HepG2 (cell line): Measurements from ENCODE around the gene COL5A1. TPM values are rescaled to one million over a fixed set of nuclear protein-coding genes. Genes with fewer than 3 reads are reported as not detected.

Source experiments
- ATAC-seq: fragments of 200-7000 bp; cut with Tn5 transposase; 3 replicates; pipeline ENCODE4 v1.9.1; 2020; ENCODE audit warnings: mild to moderate bottlenecking, moderate library complexity
- BruUV-seq: library from RNA; stranded (reverse); fragments of 400-500 nt; replicated peaks from 2 replicates; lab custom pipeline; 2021; lab: Mats Ljungman, UMichigan
- CTCF ChIA-PET: fragments of 300-600 bp; formaldehyde crosslinking; extraction: SDS; loops from one replicate; lab custom pipeline; 2021; ENCODE audit warnings: low total read pairs, inconsistent platforms, low intra/inter-chr PET ratio; lab: Yijun Ruan, JAX
- POLR2A ChIA-PET: fragments of 350-600 bp; sonication (Branson Sonifier 250); formaldehyde crosslinking; loops from one replicate; lab custom pipeline; 2020; ENCODE audit warnings: antibody characterized with exemption, inconsistent platforms; lab: Yijun Ruan, JAX
- DNase-seq: peaks from one replicate; pipeline ENCODE4 v3.0.0-alpha.2; 2015; ENCODE audit warnings: low spot score
- FAIRE-seq: peaks from 3 replicates; lab custom pipeline; 2011; peaks lifted over from hg19 to GRCh38; lab: Jason Lieb, UNC
- H2AFZ ChIP-seq: one replicate; pipeline ENCODE4 v1.6.1; 2011; ENCODE audit warnings: low read length, inconsistent platforms
- H3K27ac ChIP-seq: fragments of 300-600 bp; 3 replicates; pipeline ENCODE4 v1.8.0; 2011; ENCODE audit warnings: mixed run types, mild to moderate bottlenecking, mixed read lengths, low read length, inconsistent platforms; ENCODE audit not compliant: insufficient read depth; ENCODE audit errors: extremely low read length
- H3K27me3 ChIP-seq, 2 experiments: fragments of 200-600 bp in 1 of 2; 2 replicates in 1 of 2; 3 replicates in 1 of 2; pipeline versions ENCODE4 v1.6.0 to v1.8.0; 2011; ENCODE audit warnings: low read length in 2 of 2, mild to moderate bottlenecking in 2 of 2, moderate library complexity in 2 of 2, inconsistent platforms in 1 of 2; ENCODE audit not compliant: insufficient read depth in 2 of 2, control insufficient read depth in 1 of 2
- H3K36me3 ChIP-seq, 2 experiments: fragments of 200-600 bp in 1 of 2; replicated peaks in 1 of 2; 2 replicates in 1 of 2; 3 replicates in 1 of 2; pipeline versions ENCODE4 v1.5.1 to v1.8.0; 2011; ENCODE audit warnings: low read length in 2 of 2, inconsistent platforms in 1 of 2; ENCODE audit not compliant: insufficient read depth in 2 of 2, control insufficient read depth in 1 of 2
- H3K4me1 ChIP-seq: 2 replicates; pipeline ENCODE4 v1.5.1; 2012; ENCODE audit warnings: low read length, inconsistent platforms; ENCODE audit not compliant: insufficient read depth
- H3K4me2 ChIP-seq: 2 replicates; pipeline ENCODE4 v1.6.0; 2011; ENCODE audit warnings: low read depth, low read length, inconsistent platforms
- H3K4me3 ChIP-seq, 3 experiments: fragments of 200-600 bp in 1 of 3; sonication (generic), shearing (Covaris generic) in 1 of 3; replicated peaks in 1 of 3; 2 replicates each; pipeline ENCODE4 v1.5.1; 2011 to 2016; ENCODE audit warnings: low read length in 3 of 3, inconsistent platforms in 2 of 3, low read depth in 2 of 3, mild to moderate bottlenecking in 2 of 3, control low read depth in 1 of 3, mixed read lengths in 1 of 3; ENCODE audit not compliant: insufficient read depth in 1 of 3
- H3K79me2 ChIP-seq: one replicate; pipeline ENCODE4 v1.6.1; 2011; ENCODE audit warnings: low read length, inconsistent platforms; ENCODE audit not compliant: insufficient read depth
- H3K9ac ChIP-seq: 2 replicates; pipeline ENCODE4 v1.6.0; 2011; ENCODE audit warnings: mild to moderate bottlenecking, low read depth, low read length, inconsistent platforms; ENCODE audit not compliant: insufficient read depth
- H3K9me3 ChIP-seq: 2 replicates; pipeline ENCODE4 v1.5.1; 2012; ENCODE audit warnings: mild to moderate bottlenecking, low read length
- H4K20me1 ChIP-seq: 2 replicates; pipeline ENCODE4 v1.6.0; 2011; ENCODE audit warnings: inconsistent platforms, mild to moderate bottlenecking, low read length, moderate library complexity; ENCODE audit not compliant: insufficient read depth
- EEA1 ChIP-seq: sonication (generic); formaldehyde crosslinking; IDR thresholded peaks from 2 replicates; pipeline ENCODE4 v1.5.1; 2020; ENCODE audit warnings: mild to moderate bottlenecking, missing genetic modification reagents, borderline replicate concordance
- FOXO4 ChIP-seq: sonication (generic); formaldehyde crosslinking; conservative IDR thresholded peaks from 2 replicates; pipeline ENCODE4 v1.8.1; 2023; ENCODE audit warnings: missing genetic modification reagents
- GTF2F1 ChIP-seq: fragments of 150-350 bp; IDR thresholded peaks from 2 replicates; pipeline ENCODE4 v1.6.1; 2014; ENCODE audit warnings: low read length
- MTF1 ChIP-seq: sonication (generic); formaldehyde crosslinking; IDR thresholded peaks from 2 replicates; pipeline ENCODE4 v1.5.0; 2020; ENCODE audit warnings: missing genetic modification reagents
- NBN ChIP-seq: fragments of 450-650 bp; conservative IDR thresholded peaks from 2 replicates; pipeline ENCODE4 v1.6.1; 2017
- NR1H2 ChIP-seq: sonication (generic); formaldehyde crosslinking; IDR thresholded peaks from 2 replicates; pipeline ENCODE4 v1.8.1; 2022; ENCODE audit warnings: low read depth, missing genetic modification reagents, borderline replicate concordance
- TEAD3 ChIP-seq: optimal IDR thresholded peaks from 2 replicates; pipeline ENCODE3; 2016; ENCODE audit warnings: borderline replicate concordance
- ZFP36L1 ChIP-seq: sonication (generic); formaldehyde crosslinking; IDR thresholded peaks from 2 replicates; pipeline ENCODE4 v1.8.0; 2022; ENCODE audit warnings: mild to moderate bottlenecking, missing genetic modification reagents, moderate library complexity
- ZNF567 ChIP-seq: sonication (generic); formaldehyde crosslinking; IDR thresholded peaks from 2 replicates; pipeline ENCODE4 v1.8.1; 2023; ENCODE audit warnings: mild to moderate bottlenecking, missing genetic modification reagents, borderline replicate concordance
- ZSCAN9 ChIP-seq: IDR thresholded peaks from 2 replicates; pipeline ENCODE4 v1.6.1; 2016; ENCODE audit warnings: borderline replicate concordance
- WGBS: methylation state at CpG from one replicate; pipeline ENCODE4 v1.1.6; 2017; ENCODE audit warnings: low lambda C conversion rate; 5-methylcytosine and 5-hydroxymethylcytosine counted together
- in situ Hi-C: cut with HindIII; loops from 2 replicates; pipeline ENCODE4 v1.10.0; 2017; ENCODE audit warnings: low pct_unique_long_range_greater_than_20kb; ENCODE audit not compliant: extremely low pct_ligation_motif_present
- intact Hi-C: fragments of 100-400 bp; cut with micrococcal nuclease; formaldehyde crosslinking; loops from one replicate; pipeline ENCODE4 v1.10.0; 2022; ENCODE audit not compliant: unreplicated experiment
- polyA plus RNA-seq, 8 experiments: library from polyadenylated mRNA; depleted of rRNA in 3 of 8; stranded (reverse) in 7 of 8; unstranded in 1 of 8; fragments of >200 nt; fragmentation: Illumina TruSeq in 4 of 8; extraction: Trizol in 4 of 8; gene quantifications; 2 replicates each; pipeline versions ENCODE4 v1.2.1 to v1.2.3, GENCODE V29; 2011 to 2016; ENCODE audit warnings: low read depth in 4 of 8, missing spikeins in 1 of 8, mixed read lengths in 1 of 8; ENCODE audit not compliant: insufficient read depth in 1 of 8
- total RNA-seq, 5 experiments: library from RNA; depleted of rRNA; stranded (reverse); fragments of >200 nt; fragmentation: Illumina TruSeq; extraction: Trizol; gene quantifications; 2 replicates each; pipeline ENCODE4 v1.2.3, GENCODE V29; 2016; ENCODE audit warnings: low read depth in 1 of 5

Gene COL5A1
- total and polyA plus RNA-seq, 2 of the 13 experiments (the other 11 are each of a cell fraction or from before 2014, with no cell fraction given): not detected

DNA sequence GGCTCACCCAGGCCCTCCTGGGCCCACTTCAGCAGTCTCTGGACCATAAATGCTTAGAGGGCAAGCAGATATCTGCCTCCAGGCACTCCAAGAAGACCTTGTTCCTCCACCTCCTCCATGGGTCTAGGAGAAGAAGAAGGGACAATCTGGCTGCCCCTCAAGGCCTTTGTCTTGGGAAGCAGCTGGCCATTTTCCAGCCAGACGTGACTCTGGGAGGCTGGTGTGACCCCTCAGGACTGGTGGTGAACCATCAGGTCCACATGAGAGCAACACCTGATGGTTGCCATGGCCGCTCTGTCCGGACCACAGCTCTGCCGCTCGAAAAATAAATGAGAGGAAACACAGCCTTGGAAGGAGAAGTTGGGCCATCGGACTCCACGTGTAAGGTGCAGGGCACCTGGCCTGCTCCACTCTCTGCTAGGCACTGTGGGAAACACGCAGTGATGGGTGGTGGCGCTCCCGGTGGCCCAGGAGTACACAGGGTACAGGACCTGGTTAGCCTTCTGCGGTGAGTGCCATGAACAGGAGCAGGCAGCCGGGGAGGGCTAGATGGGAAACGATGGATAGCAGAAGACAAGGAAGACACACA lies 3.0 kb upstream of the COL5A1 start:
- Histone ChIP-seq H2AFZ (no peak overlapping the region), H3K9ac (no peak overlapping the region), H3K9me3 (no peaks in the 10 kb centered on the region), H3K27me3 (peaks cover 6 to 74% of the 10 kb centered on the region in 2 experiments; a peak in 4 of 5 replicates), H3K36me3 (no peaks in the 10 kb centered on the region), H3K27ac (no peak overlapping the region), H3K79me2 (no peaks in the 10 kb centered on the region), H3K4me1 (no peaks in the 10 kb centered on the region), H3K4me3 (no peak overlapping the region), H3K4me2 (no peak overlapping the region), H4K20me1 (no peaks in the 10 kb centered on the region)
- no TSS peak for BruUV-seq
- DNase-seq (no peak), FAIRE-seq (no peak), ATAC-seq (no peak)
- intact Hi-C loops (no loop called here), in situ Hi-C loops (no loop called here)
- no peak for TF ChIP-seq ZSCAN9 (CRISPR knock-in tag)
- TF ChIP-seq NR1H2 (CRISPR knock-in tag): no peak
- no peak for TF ChIP-seq TEAD3 (CRISPR knock-in tag)
- no peak for TF ChIP-seq EEA1 (CRISPR knock-in tag)
- ChIA-PET CTCF (no interaction called here), POLR2A (no interaction called here)
- 28% methylated on average over 10 of the region's 13 CpGs for WGBS

DNA sequence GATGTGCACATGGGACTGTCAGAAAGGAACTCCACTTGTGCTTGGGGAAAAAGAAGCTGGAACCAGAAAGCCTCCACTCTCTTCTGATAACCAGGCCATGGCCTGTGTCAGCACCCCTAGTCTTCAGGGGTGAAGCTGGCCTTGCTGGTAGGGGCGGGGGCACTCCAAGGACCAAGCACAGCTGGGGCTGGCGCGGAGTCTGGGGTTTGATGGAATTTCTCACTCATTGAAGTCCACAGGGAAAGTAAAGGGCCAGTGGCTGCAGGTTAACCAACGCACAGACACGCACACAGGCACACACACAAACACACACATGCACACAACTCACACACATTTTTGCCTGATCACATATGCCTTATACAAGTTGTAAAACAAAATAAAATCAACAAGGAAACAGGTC lies 1.6 kb upstream of the COL5A1 start:
- Histone ChIP-seq H3K27me3 (peaks cover 4 to 70% of the 10 kb centered on the region in 2 experiments; a peak in 4 of 5 replicates), H3K4me1 (no peaks in the 10 kb centered on the region), H4K20me1 (no peaks in the 10 kb centered on the region), H3K79me2 (no peaks in the 10 kb centered on the region)
- CTCF ChIA-PET: no interaction called here
- POLR2A ChIA-PET: no interaction called here
- TF ChIP-seq ZNF567 (CRISPR knock-in tag): no peak
- no peak for TF ChIP-seq MTF1
- TF ChIP-seq NBN: no peak
- no peak for TF ChIP-seq ZFP36L1 (CRISPR knock-in tag)
- no peak for TF ChIP-seq FOXO4 (CRISPR knock-in tag)
- no peak for TF ChIP-seq GTF2F1
- TF ChIP-seq, all 625 proteins: peak for 0
- no TSS peak for BruUV-seq
- no peak overlapping the region for H3K4me3 ChIP-seq
- 52% methylated on average over 5 of the region's 5 CpGs for WGBS
- no peak overlapping the region for H3K4me2 ChIP-seq
- DNase-seq (no peak), ATAC-seq (no peak), FAIRE-seq (no peak)
- H3K36me3 ChIP-seq: no peaks in the 10 kb centered on the region
- in situ Hi-C loops (no loop called here), intact Hi-C loops (no loop called here)
- H3K27ac ChIP-seq: no peak overlapping the region
- H2AFZ ChIP-seq: no peak overlapping the region
- H3K9me3 ChIP-seq: no peaks in the 10 kb centered on the region
- H3K9ac ChIP-seq: no peak overlapping the region
